CD4-positive, alpha-beta T cell treated with Interleukin-10 for 1 hour (primary cell): ENCODE data around the gene RHOH.

ENCODE experiments used
- DNase-seq: peaks from one replicate; pipeline ENCODE4 v3.0.0-alpha.2; 2020

Gene RHOH

DNA sequence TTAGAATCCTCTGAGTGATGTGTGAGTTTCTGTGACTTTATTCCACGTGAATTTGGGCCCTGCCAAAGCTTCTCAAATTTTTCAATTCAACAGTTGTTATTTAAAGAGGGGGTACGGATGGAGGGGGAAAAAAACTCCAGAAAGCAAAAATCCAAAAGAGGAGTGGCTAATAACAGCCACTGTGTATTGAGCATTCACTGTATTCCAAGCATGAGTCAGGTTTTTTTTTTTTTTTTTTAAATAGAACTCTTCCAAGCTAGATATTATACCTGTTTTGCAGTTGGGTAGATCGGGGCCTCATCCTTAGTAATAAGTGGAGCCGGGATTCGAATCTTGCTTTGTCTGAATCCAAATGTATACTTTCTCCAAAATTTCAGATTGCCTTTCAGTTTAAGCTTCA lies 6.4 kb upstream of the RHOH start:
- no peak for DNase-seq

- DNase-seq = no peak
These were observed 5.7 kb upstream of the RHOH start for GRCh38 chr4:40190880-40191815.

- DNase-seq = no peak
These were observed 4.5 kb upstream of the RHOH start for GRCh38 chr4:40192114-40193015.

DNA sequence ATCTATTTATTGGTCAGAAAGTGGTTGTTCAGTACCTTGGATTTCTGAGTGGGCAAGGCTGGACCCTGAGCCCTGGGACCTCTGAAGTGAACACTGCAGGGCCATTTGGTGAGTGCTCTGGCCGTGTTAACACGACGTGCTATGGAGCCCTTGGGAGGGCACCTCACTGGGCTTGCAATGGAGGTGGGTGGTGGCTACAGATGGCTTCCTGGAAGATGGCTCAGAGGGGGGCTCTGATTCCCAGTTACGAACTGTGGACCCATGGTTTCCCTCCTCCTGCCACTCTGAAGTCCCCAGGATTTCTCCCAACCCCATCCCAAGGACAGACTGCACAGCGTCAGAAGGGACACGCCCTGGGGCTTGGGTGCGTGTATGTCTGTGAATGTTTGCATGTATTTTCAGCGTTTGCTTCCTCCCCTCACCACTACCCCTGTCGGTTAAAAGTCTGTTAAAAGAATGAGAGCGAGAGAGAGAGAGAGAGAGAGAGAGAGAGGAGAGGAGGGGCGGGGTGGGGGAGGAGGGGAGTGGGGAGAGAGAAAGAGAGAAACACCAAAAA lies 3.7 kb upstream of the RHOH start:
- peak; percentile 58 for DNase-seq

DNA sequence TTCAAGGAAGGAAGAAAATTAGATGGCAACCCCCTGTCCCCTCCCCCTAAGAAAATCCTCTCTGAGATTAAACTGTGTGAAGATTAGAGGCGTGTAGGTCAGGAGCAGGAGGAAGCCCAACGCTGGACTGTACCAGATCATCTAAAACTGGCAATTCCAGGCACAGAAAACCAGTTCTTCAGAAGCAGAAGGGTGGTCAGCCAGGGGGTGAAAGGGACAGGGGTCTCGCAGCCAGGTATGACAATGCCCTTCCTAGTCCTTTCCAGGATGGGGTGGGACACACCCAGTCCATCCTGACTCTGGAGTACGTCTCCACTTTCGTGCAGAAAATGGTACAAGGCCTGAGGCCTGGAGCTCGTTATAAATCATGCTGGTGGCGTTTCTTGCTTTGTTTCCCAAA lies 3.3 kb upstream of the RHOH start:
- DNase-seq = no peak

- DNase-seq = peak; percentile 76
These were observed 2.1 kb upstream of the RHOH start for GRCh38 chr4:40194602-40195161.

GRCh38 chr4:40195182-40196177 lies 1.4 kb upstream of the RHOH start:
- DNase-seq = no peak

DNA sequence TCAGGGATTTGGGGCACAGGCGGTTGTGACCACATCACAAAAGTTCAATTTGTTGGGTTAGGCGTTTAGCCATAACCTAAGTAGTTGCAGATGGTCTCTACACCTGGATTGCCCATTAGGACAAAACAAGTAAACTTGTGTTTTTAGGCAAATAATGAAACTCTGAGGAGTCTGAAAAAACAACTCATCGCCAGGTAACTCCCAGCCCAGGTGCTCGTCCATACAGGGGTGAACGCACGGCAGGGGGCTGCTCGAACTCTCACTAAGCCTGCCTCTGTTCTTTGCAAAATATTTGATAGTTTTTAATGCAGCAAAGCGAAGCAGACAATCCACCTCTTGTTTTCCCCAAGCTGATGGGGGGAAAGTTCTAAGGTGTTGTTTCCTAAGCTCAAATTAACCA lies 559 bp upstream of the RHOH start:
- no peak for DNase-seq

DNA sequence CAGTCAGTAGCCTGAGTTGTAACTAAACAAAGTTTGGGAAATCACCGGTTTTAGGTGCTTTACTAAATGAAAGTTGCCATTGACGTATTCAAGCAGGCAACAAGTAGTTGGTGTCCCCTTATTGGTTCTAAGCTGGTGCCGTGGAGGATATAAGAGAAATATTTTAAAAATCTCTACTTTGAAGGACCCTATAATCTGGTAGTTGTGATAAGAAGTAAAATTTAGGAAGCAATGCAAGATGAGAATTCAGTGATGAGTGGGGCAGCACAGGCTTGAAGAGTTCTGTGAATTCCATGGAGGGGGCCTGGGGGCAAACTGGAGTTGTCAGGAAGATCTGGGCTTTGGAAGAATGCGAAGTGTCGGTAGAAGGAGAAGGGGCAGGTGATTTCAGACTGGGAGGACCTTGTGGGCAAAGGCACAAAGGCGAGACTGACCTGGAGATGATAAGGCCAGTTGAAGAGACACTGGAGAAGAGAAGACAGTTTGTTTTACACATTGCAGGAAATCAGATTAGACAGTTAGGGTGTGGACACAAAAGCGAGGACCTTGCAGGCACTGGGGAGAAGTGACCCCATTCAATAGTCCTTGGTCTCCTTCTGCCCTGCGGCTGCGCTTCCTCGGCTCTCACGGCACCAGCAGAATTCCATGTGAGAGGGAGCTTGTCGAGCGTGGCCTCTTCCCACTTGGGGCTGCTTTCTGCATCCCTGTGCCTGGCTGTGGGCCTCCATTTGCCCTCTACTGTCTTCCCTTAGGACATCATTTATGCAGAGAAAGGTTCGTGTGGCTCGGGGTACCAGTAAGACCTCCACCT lies 1.3 kb downstream of the RHOH start:
- peak; percentile 86 for DNase-seq

DNA sequence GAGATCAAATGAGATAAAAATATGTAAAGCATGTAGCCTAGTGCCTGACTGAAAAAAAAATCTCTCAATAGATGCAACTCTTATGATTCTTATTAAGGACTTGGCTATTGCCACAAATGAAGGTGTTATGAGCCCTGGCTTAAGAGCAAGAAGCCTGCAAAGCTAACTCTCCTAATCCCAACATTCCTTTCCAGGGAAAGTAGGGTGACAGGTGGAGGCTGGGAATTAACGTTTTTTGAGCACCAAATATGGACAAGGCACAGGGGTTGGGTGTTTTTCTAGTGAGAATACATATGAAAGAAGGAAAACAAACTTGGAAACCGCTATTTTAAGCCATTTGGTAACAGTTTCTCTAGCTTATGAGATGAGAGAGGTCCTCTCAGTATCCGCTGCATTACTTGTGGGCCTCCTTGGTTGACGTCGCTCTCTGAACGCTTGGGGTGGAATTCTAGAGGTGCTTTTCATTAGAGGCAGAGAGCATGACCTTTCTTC lies 2.4 kb downstream of the RHOH start:
- peak; percentile 58 for DNase-seq

- peak; percentile 82 for DNase-seq
These were observed 3.4 kb downstream of the RHOH start for GRCh38 chr4:40199999-40200874.

- DNase-seq = peak; percentile 69
These were observed 4.3 kb downstream of the RHOH start for GRCh38 chr4:40200875-40201801.

DNA sequence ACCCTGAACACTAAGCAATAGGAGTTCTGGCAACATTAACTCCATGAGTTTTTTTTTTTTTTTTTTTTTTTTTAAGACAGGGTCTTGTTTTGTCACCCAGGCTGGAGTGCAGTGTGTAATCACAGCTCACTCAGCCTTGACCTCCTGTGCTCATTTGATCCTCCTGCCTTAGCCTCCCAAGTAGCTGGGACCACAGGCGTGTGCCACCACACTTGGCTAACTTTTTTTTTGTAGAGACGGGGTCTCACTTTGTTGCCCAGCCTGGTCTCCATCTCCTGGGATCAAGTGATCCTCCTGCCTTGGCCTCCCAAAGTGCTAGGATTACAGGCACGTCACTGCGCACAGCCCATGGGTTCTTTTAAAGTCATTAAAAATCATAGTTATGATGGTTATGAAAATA lies 5.1 kb downstream of the RHOH start:
- no peak for DNase-seq

- no peak for DNase-seq
These were observed 5.6 kb downstream of the RHOH start for GRCh38 chr4:40202474-40202873.

DNA sequence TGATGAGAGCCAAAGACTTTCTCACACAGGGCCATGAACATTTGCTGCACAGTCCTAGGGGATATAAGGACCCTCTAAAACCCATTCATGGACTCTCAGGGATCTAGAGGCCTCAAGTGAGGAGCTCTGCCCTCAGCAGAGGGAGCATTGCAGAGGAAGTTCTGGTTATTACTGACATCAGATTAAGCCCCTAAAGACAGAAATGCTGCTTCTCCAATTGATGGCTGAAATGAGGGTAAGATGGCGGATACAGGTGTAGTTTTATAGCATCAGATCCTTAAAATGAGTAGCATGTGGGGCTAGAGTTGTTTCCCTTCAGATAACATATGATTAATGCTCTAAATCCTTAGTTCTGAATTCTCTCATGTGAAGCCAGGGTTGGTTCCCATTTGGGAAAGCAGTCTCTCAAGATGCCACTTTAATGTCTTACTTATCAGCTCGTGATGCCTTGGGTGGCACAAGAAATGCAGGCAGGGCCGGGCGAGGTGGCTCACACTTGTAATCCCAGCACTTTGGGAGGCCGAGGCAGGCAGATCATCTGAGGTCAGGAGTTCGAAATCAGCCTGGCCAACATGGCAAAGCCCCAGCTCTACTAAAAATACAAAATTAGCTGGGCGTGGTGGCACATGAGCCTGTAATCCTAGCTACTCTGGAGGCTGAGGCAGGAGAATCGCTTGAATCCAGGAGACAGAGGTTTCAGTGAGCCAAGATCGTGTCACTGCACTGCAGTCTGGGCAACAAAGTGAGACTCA lies 7.9 kb downstream of the RHOH start:
- no peak for DNase-seq

DNA sequence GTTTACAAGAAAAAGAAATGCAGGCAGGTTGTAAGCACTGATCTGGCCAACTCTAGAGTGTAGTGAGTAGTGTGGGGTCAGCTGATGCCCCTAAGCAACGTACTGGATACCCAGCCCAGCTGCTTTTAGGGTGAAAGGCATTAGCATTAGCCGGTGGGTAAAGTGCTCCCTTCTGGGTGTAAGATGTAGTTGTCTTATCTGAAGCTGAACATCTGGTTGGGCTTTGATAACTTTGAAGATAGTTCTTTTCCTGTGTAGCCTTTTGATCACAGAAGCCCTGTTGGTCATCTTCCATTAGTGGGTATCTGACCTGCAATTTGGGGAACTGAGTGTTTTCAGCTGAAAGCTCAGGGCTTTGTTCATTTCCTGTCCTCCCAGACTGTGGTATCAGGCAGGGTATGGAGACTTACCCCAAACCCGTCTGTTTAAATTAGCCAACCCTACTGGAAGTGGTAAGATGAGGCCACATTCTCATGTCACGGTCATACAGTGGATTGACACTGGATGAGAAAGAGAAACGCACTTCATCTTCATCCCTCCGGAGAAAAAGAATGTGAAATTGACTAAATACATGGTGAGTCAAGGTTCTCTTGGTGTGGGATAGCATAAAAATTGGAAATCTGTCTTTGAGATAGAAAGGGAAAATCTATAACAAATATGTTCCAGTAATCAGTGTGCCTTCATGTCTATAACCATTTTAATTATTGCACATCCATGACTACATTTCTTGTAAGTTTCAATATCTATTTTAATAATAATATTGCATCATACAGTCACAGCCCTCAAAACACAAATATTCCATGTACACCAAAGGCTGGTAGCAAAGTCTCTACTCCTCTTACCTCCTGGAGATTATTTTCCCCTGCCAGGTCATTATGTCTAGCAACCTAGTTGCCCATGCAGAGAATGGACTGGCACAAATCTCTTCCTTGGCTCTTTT lies 8.7 kb downstream of the RHOH start:
- peak; percentile 68 for DNase-seq

- DNase-seq = peak; percentile 60
These were observed 9.6 kb downstream of the RHOH start for GRCh38 chr4:40206426-40206825.
